Trophoblast cell (in vitro differentiated cells and primary cell): ENCODE measurements around the gene NHERF1.

ENCODE experiments used
- DNase-seq, 2 donors: peaks; one replicate each; pipeline ENCODE4 v3.0.0-alpha.2; 2016
- H2AFZ ChIP-seq: 2 replicates; pipeline ENCODE4 v1.6.1; 2013; ENCODE audit warnings: low read length, moderate library complexity, mild to moderate bottlenecking; ENCODE audit not compliant: insufficient read depth, poor library complexity
- H2AK5ac ChIP-seq: 2 replicates; pipeline ENCODE4 v1.6.1; 2013; ENCODE audit warnings: mild to moderate bottlenecking, low read length
- H2BK120ac ChIP-seq: 2 replicates; pipeline ENCODE4 v1.6.1; 2013; ENCODE audit warnings: low read length, mild to moderate bottlenecking, moderate library complexity; ENCODE audit not compliant: insufficient read depth, poor library complexity
- H2BK12ac ChIP-seq: 2 replicates; pipeline ENCODE4 v1.6.1; 2013; ENCODE audit warnings: mild to moderate bottlenecking, low read length, moderate library complexity
- H2BK5ac ChIP-seq: 2 replicates; pipeline ENCODE4 v1.6.1; 2013; ENCODE audit warnings: low read length, low read depth, moderate library complexity, mild to moderate bottlenecking; ENCODE audit not compliant: poor library complexity
- H3K14ac ChIP-seq: 2 replicates; pipeline ENCODE4 v1.6.1; 2013; ENCODE audit warnings: mild to moderate bottlenecking, low read length
- H3K18ac ChIP-seq: 2 replicates; pipeline ENCODE4 v1.6.1; 2013; ENCODE audit warnings: mild to moderate bottlenecking, low read length
- H3K23ac ChIP-seq: 2 replicates; pipeline ENCODE4 v1.6.1; 2013; ENCODE audit warnings: low read length
- H3K27ac ChIP-seq: 2 replicates; pipeline ENCODE4 v1.5.1; 2013; ENCODE audit warnings: low read depth, mild to moderate bottlenecking, inconsistent platforms, low read length, moderate library complexity
- H3K27me3 ChIP-seq: 2 replicates; pipeline ENCODE4 v1.6.1; 2013; ENCODE audit warnings: inconsistent platforms, mild to moderate bottlenecking, low read length, moderate library complexity; ENCODE audit not compliant: insufficient read depth
- H3K36me3 ChIP-seq, 2 experiments: 1 replicate in 1 of 2; 2 replicates in 1 of 2; pipeline ENCODE4 v1.6.1; 2013; ENCODE audit warnings: low read length in 2 of 2, mild to moderate bottlenecking in 2 of 2, moderate library complexity in 1 of 2; ENCODE audit not compliant: insufficient read depth in 2 of 2, control insufficient read depth in 1 of 2
- H3K4ac ChIP-seq: 2 replicates; pipeline ENCODE4 v1.6.1; 2013; ENCODE audit warnings: low read depth, mild to moderate bottlenecking, low read length, moderate library complexity
- H3K4me1 ChIP-seq, 2 experiments: 1 replicate in 1 of 2; 2 replicates in 1 of 2; pipeline ENCODE4 v1.6.1; 2013; ENCODE audit warnings: low read length in 2 of 2, mild to moderate bottlenecking in 2 of 2, moderate library complexity in 1 of 2; ENCODE audit not compliant: insufficient read depth in 2 of 2, control insufficient read depth in 1 of 2
- H3K4me2 ChIP-seq: 2 replicates; pipeline ENCODE4 v1.6.1; 2013; ENCODE audit warnings: inconsistent platforms, mild to moderate bottlenecking, low read length, moderate library complexity
- H3K4me3 ChIP-seq: 2 replicates; pipeline ENCODE4 v1.5.1; 2013; ENCODE audit warnings: mild to moderate bottlenecking, low read depth, low read length, inconsistent platforms
- H3K79me1 ChIP-seq: one replicate; pipeline ENCODE4 v1.6.1; 2013; ENCODE audit warnings: low read length
- H3K79me2 ChIP-seq: 2 replicates; pipeline ENCODE4 v1.6.1; 2013; ENCODE audit warnings: low read length, mild to moderate bottlenecking; ENCODE audit not compliant: control insufficient read depth, insufficient read depth, poor library complexity
- H3K9ac ChIP-seq: 2 replicates; pipeline ENCODE4 v1.6.1; 2013; ENCODE audit warnings: mild to moderate bottlenecking, low read length
- H3K9me3 ChIP-seq: 2 replicates; pipeline ENCODE4 v1.6.1; 2013; ENCODE audit warnings: low read depth, mild to moderate bottlenecking, control low read depth, inconsistent platforms, low read length; ENCODE audit not compliant: insufficient read depth
- H4K12ac ChIP-seq: 2 replicates; pipeline ENCODE4 v1.6.1; 2013; ENCODE audit warnings: low read depth, mild to moderate bottlenecking, low read length, moderate library complexity
- H4K8ac ChIP-seq: 2 replicates; pipeline ENCODE4 v1.6.1; 2013; ENCODE audit warnings: low read depth, mild to moderate bottlenecking, low read length, moderate library complexity
- H4K91ac ChIP-seq: one replicate; pipeline ENCODE4 v1.6.1; 2013; ENCODE audit warnings: low read depth, mild to moderate bottlenecking, low read length, moderate library complexity
- WGBS: extraction: QIAGEN DNeasy Blood & Tissue Kit; methylation state at CpG from one replicate; pipeline ENCODE4 v1.1.7; 2013; ENCODE audit warnings: missing lambda C conversion rate; ENCODE audit not compliant: insufficient read length, insufficient coverage; ENCODE audit errors: extremely low coverage; 5-methylcytosine and 5-hydroxymethylcytosine counted together

NHERF1 gene

DNA sequence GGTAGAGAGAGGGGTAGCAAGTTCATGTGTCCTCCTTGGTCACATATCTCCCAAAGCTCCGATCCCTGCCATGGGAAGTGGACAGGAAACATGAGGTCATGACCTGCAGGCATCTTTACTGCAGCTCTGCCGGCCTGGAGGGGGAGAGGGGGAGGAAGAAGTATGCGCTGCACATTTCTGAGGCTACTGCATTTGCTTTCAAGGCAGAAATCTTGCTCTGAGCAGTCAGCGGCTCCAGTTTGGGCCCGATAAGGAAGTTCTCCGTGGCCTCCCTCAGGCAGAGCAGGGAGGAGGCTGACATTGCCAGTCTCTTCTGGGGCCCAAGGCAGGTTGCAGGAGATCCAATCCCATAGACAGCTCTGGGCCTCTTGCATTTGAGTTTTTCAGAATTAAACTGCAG is 1.5 kb upstream of the NHERF1 start:
- no peak overlapping the region for H2BK5ac ChIP-seq
- no peak overlapping the region for H2BK120ac ChIP-seq
- H4K8ac ChIP-seq = no peak overlapping the region
- H3K4ac ChIP-seq = no peak overlapping the region
- H3K4me2 ChIP-seq = peak overlapping the region; percentile 1
- H3K36me3 ChIP-seq = no peaks in the 10 kb centered on the region
- no peak overlapping the region for H2AFZ ChIP-seq
- no CpG with 5 or more reads among the region's 6 CpGs for WGBS
- H3K4me3 ChIP-seq = no peak overlapping the region
- peak overlapping the region; percentile 58 for H3K27ac ChIP-seq
- no peak overlapping the region for H3K23ac ChIP-seq
- peak in 1 of 2 donors; percentile 29 for DNase-seq
- no peak overlapping the region for H2BK12ac ChIP-seq
- peaks cover 20% of the 10 kb centered on the region for H3K79me2 ChIP-seq
- no peak overlapping the region for H3K14ac ChIP-seq
- H3K9ac ChIP-seq = no peak overlapping the region
- no peak overlapping the region for H2AK5ac ChIP-seq
- H4K12ac ChIP-seq = no peak overlapping the region
- peaks cover 11% of the 10 kb centered on the region for H3K79me1 ChIP-seq
- no peaks in the 10 kb centered on the region for H3K27me3 ChIP-seq
- H3K18ac ChIP-seq = no peak overlapping the region
- H3K4me1 ChIP-seq = peaks cover 41 to 48% of the 10 kb centered on the region in 2 experiments
- H3K9me3 ChIP-seq = peaks cover 3% of the 10 kb centered on the region
- no peak overlapping the region for H4K91ac ChIP-seq

DNA sequence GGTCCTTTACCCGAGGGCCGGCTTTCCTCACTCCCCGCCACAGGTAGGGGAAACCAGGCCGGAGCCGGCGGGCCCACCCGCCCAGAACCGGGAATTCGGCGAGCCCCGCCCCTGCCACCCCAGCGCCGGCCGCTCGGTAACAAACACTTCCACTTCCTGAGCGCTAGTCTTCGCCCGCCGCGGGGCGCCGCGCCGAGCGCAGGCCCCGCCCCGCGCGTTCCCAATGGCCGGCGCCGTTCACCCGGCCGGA is 224 bp upstream of the NHERF1 start:
- H3K9me3 ChIP-seq = no peaks in the 10 kb centered on the region
- peak overlapping the region; percentile 33 for H3K14ac ChIP-seq
- H3K23ac ChIP-seq = no peak overlapping the region
- no peak overlapping the region for H2BK120ac ChIP-seq
- H3K4me3 ChIP-seq = no peak overlapping the region
- H3K9ac ChIP-seq = no peak overlapping the region
- H3K18ac ChIP-seq = no peak overlapping the region
- H3K4me1 ChIP-seq = peaks cover 42 to 49% of the 10 kb centered on the region in 2 experiments
- H4K91ac ChIP-seq = peak overlapping the region; percentile 65
- H4K12ac ChIP-seq = no peak overlapping the region
- no peaks in the 10 kb centered on the region for H3K36me3 ChIP-seq
- H3K4ac ChIP-seq = no peak overlapping the region
- H2BK5ac ChIP-seq = peak overlapping the region; percentile 28
- peaks cover 11% of the 10 kb centered on the region for H3K79me1 ChIP-seq
- WGBS = no CpG with 5 or more reads among the region's 34 CpGs
- H3K4me2 ChIP-seq = peak overlapping the region; percentile 59
- H4K8ac ChIP-seq = peak overlapping the region; percentile 47
- DNase-seq = no peak
- H3K27me3 ChIP-seq = no peaks in the 10 kb centered on the region
- peaks cover 20% of the 10 kb centered on the region for H3K79me2 ChIP-seq
- H3K27ac ChIP-seq = no peak overlapping the region
- no peak overlapping the region for H2BK12ac ChIP-seq
- H2AFZ ChIP-seq = no peak overlapping the region
- H2AK5ac ChIP-seq = no peak overlapping the region

DNA sequence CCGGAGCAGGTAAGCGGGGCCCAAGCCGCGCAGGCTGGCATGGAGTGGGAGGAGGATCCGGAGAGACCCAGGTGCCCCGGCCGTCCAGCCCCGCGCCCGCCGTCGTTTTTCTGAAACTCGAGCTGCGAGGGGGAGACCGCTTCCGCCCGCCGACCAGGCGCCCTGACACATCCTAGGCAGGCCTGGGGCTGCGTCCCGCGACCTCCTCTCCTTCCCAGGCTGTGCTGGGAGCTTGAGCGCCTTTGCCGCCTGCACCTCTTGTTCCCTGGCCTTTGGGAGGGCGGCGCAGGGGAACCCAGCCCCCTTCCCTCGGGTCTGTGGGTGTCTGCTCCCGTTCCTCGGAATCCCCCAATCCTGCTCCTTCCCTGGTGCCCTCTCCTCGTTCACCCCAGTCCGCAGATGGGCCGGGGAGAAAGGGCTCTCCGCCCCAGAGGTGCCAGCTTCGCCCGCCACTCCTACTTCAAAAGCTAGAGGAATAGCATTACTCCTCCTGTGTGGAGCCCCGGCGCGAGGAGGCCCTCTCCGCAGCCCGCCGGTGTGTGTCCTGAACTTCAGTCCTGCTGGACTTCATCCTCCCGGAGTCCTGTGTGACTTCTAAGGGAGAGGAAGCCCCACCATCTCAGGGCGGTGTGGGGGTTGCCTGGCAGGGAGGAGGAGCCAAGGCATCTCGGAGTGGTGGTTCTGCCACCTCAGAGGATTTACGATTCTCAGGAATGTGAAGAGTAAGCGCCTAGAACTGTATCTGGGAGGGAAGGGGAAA is 1.0 kb downstream of the NHERF1 start:
- WGBS = no CpG with 5 or more reads among the region's 46 CpGs
- Histone ChIP-seq H2AFZ (peak overlapping the region; percentile 56), H3K9me3 (no peaks in the 10 kb centered on the region), H3K4me2 (peak overlapping the region; percentile 80), H3K9ac (peak overlapping the region; percentile 28), H2BK5ac (peak overlapping the region; percentile 25), H3K27ac (no peak overlapping the region), H3K4me3 (peak overlapping the region; percentile 82), H4K12ac (peak overlapping the region; percentile 16), H4K91ac (peak overlapping the region; percentile 28), H2BK12ac (peak overlapping the region; percentile 13), H4K8ac (peak overlapping the region; percentile 18), H3K4me1 (peaks cover 42 to 52% of the 10 kb centered on the region in 2 experiments), H3K79me2 (peaks cover 20% of the 10 kb centered on the region), H3K27me3 (no peaks in the 10 kb centered on the region), H3K14ac (peak overlapping the region; percentile 10), H3K23ac (no peak overlapping the region), H3K79me1 (peaks cover 11% of the 10 kb centered on the region), H2BK120ac (peak overlapping the region; percentile 10), H3K18ac (peak overlapping the region; percentile 12), H2AK5ac (no peak overlapping the region), H3K36me3 (no peaks in the 10 kb centered on the region), H3K4ac (peak overlapping the region; percentile 83)
- DNase-seq = no peak

DNA sequence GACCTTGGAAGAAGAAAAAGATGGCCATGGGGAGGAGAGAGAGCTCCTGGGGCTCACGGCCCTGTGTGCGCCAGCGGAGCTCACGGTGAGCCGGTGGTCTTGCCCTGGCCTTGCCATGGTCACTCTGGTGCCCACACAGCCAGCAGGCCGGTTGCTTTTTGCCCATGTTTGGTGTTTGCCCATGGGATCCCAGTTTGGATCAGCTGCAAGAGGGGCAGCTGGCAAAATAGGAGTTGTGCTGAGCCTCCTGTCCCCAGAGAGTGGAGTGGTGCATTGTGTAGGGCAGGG is 1.6 kb downstream of the NHERF1 start:
- no peak overlapping the region for H2AK5ac ChIP-seq
- DNase-seq = no peak
- WGBS = no CpG with 5 or more reads among the region's 6 CpGs
- H3K9ac ChIP-seq = no peak overlapping the region
- H2BK12ac ChIP-seq = peak overlapping the region; percentile 20
- no peak overlapping the region for H3K4me3 ChIP-seq
- peak overlapping the region; percentile 40 for H3K14ac ChIP-seq
- peaks cover 20% of the 10 kb centered on the region for H3K79me2 ChIP-seq
- peak overlapping the region; percentile 11 for H3K18ac ChIP-seq
- no peak overlapping the region for H3K23ac ChIP-seq
- H3K36me3 ChIP-seq = no peaks in the 10 kb centered on the region
- peak overlapping the region; percentile 4 for H2AFZ ChIP-seq
- H3K4me1 ChIP-seq = peaks cover 39 to 48% of the 10 kb centered on the region in 2 experiments
- no peaks in the 10 kb centered on the region for H3K9me3 ChIP-seq
- peak overlapping the region; percentile 22 for H2BK5ac ChIP-seq
- no peak overlapping the region for H4K12ac ChIP-seq
- H4K91ac ChIP-seq = no peak overlapping the region
- H3K79me1 ChIP-seq = peaks cover 11% of the 10 kb centered on the region
- H2BK120ac ChIP-seq = no peak overlapping the region
- H3K4ac ChIP-seq = peak overlapping the region; percentile 95
- peak overlapping the region; percentile 80 for H3K4me2 ChIP-seq
- H4K8ac ChIP-seq = no peak overlapping the region
- H3K27me3 ChIP-seq = no peaks in the 10 kb centered on the region
- H3K27ac ChIP-seq = no peak overlapping the region
